AG04449 (cell line): ENCODE measurements around the gene OFD1.

Source experiments
- CTCF ChIA-PET: fragments of 350-600 bp; formaldehyde crosslinking; extraction: SDS; loops from one replicate; lab custom pipeline; 2021; ENCODE audit warnings: antibody characterized with exemption; lab: Yijun Ruan, JAX
- POLR2A ChIA-PET: fragments of 400-600, 350-600 bp; formaldehyde crosslinking; extraction: SDS; loops from one replicate; lab custom pipeline; 2020; ENCODE audit warnings: antibody characterized with exemption, inconsistent platforms; lab: Yijun Ruan, JAX
- DNase-seq: peaks from one replicate; pipeline ENCODE4 v3.0.0-alpha.2; 2010; ENCODE audit warnings: low read depth, low spot score
- H3K4me3 ChIP-seq: 2 replicates; pipeline ENCODE4 v1.5.1; 2011; ENCODE audit warnings: low read depth, mild to moderate bottlenecking, control low read depth, low read length
- TF ChIP-seq, protein P1 (sequence below): IDR thresholded peaks from one replicate; pipeline ENCODE4 v1.5.1; 2011; ENCODE audit warnings: mild to moderate bottlenecking, moderate library complexity, low read length, control low read depth, inconsistent platforms; ENCODE audit not compliant: insufficient read depth; ENCODE audit errors: missing control alignments

Gene OFD1

DNA sequence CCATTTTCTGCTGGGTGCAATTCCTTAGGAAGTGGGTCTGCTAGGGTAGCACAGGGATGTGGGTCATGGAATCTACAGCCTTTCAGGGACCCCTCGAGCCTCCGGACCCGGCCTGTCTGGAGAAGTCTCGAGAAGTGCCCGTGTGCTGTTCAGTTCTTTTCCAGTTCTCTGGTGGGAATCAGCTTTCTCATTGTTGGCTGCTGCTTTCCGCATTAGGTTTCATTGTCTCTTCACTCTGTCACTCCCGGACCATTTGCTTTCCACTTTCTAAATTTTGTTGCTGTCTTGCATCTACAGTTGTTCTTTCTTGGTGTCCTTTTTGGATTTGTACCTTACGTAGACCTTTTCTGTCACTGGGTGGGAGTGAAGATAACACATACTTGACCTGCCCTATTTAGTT is 39.6 kb upstream of the OFD1 start:
- DNase-seq: no peak
- CTCF ChIA-PET: interaction anchor here (0.9 to 1.0 kb wide), 2 partner anchors 10 to 55 kb away, joined by 3 read pairs; no protein-coding TSS in a partner anchor
- no peak overlapping the region for H3K4me3 ChIP-seq
- TF ChIP-seq, protein P1, sequence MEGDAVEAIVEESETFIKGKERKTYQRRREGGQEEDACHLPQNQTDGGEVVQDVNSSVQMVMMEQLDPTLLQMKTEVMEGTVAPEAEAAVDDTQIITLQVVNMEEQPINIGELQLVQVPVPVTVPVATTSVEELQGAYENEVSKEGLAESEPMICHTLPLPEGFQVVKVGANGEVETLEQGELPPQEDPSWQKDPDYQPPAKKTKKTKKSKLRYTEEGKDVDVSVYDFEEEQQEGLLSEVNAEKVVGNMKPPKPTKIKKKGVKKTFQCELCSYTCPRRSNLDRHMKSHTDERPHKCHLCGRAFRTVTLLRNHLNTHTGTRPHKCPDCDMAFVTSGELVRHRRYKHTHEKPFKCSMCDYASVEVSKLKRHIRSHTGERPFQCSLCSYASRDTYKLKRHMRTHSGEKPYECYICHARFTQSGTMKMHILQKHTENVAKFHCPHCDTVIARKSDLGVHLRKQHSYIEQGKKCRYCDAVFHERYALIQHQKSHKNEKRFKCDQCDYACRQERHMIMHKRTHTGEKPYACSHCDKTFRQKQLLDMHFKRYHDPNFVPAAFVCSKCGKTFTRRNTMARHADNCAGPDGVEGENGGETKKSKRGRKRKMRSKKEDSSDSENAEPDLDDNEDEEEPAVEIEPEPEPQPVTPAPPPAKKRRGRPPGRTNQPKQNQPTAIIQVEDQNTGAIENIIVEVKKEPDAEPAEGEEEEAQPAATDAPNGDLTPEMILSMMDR: no peak
- POLR2A ChIA-PET: no interaction called here

DNA sequence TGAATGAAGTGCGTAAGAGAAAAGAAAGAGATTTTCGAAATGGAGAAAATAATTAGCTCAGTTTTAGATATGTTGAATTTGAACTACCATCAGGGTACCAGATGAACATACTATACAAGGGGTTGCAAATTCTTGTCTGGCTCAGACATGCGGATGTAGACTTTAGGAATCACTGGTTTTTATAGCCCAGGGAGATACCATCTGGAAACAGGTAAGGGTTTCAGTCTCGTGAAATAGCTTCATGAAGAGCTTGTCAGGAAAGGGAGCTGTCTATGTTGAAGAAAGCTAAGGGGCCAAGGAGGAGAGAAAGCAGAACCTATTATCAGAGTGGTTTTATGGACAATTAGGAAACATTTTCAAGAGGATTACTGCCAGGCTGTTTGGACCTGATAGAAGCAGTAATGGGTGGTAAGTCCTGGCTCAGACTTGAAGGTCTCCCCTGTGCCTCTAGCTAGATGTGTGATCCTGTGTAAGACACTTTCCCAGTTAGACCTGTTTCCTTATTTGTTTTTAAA is 38.9 kb upstream of the OFD1 start:
- no peak for DNase-seq
- ChIA-PET POLR2A (no interaction called here), CTCF (no interaction called here)
- TF ChIP-seq, protein P1: no peak
- no peak overlapping the region for H3K4me3 ChIP-seq

DNA sequence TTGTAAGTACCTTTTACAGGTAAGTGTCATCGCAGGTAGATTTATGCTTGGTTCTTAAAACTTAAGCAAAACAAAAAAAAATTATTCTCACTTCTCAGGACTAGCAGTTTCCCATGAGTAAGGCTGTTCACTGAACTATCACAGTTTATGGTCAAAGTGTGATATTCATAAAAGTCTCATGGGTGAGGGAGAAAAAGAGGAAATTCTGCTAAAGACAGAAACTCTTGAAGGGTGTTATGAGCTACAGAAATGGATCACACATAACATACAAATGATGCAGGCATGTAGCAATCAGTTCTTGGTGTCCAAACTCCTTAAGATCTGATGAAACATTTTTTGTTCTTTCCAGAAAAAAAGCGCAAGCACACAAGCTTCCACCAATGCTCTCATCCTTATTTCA is 37.1 kb upstream of the OFD1 start:
- DNase-seq: no peak
- TF ChIP-seq, protein P1: no peak
- ChIA-PET POLR2A (no interaction called here), CTCF (no interaction called here)
- H3K4me3 ChIP-seq: no peak overlapping the region

DNA sequence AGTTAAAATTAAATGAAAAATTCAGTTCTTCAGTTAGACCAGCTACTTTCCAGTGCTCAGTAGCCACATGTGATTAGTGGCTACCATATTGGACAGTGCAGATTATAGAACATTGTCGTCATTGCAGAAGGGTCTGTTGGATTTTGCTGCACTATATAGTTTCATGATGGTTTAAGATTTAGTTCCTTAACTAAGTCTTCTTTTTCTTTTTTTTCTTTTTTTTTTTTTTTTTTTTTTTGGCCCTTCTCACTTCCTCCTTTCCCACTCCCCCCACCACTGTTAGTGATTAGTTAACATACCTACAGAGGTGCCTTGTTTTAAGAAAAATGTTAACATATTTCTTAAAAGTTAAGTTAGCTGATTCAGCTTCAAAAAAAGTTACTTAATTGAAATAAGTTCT is 36.6 kb upstream of the OFD1 start:
- CTCF ChIA-PET: no interaction called here
- no peak for DNase-seq
- H3K4me3 ChIP-seq: no peak overlapping the region
- TF ChIP-seq, protein P1: no peak
- POLR2A ChIA-PET: no interaction called here

DNA sequence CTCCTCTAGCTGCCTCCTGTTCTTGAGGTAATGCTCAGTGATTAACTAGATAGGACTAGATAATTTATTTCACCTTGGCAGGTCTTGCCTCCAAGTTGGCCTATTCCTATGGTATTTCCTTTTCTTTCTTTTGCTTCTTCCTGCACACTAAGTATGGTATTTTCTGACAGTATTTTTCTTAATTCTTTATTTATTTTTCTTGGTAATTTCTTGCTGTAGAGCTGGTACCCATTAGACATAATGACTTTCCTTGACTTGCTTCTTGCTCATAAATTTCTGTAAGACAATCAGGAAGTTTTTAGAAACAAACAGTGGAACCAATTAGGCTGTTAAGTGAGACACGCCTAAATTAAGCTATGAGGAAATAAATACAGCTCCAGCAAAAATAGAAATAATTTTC is 36.1 kb upstream of the OFD1 start:
- H3K4me3 ChIP-seq: no peak overlapping the region
- POLR2A ChIA-PET: no interaction called here
- DNase-seq: no peak
- CTCF ChIA-PET: interaction anchor here (1.7 kb wide), 1 partner anchor 48 kb away, joined by 3 read pairs; no protein-coding TSS in a partner anchor
- TF ChIP-seq, protein P1: no peak

DNA sequence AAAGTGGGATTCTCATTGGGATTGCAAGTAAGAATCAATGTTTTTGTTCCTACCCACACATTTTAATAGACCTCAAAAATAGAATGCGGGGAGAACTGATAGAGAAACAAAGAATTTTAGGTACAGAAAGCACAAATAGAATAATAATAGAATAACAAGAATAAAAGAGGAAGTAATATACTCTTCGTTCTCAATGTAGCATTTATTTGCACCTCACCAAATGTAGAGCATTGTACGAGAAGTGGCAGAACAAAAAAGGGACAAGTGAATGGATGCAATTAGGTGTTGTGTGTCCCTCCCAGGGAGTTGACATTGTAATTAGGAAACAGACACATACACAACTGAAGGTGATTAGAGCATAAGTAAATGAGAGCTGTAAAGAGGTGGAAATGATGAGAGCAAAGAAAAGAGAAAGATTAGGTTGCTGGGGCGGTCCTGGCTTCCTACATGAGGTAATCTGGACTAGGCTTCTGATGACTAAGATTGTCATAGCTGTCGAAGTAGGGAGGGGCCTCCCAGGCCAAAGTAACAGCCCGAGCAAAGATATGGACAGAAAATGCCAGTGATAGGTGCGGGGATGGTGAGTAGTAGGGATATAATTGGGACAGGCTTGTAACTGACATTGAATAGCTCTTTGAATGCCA is 35.2 kb upstream of the OFD1 start:
- POLR2A ChIA-PET: no interaction called here
- H3K4me3 ChIP-seq: no peak overlapping the region
- CTCF ChIA-PET: interaction anchor here (0.6 to 1.7 kb wide), 2 partner anchors 10 to 47 kb away, joined by 3 read pairs; no protein-coding TSS in a partner anchor
- TF ChIP-seq, protein P1: no peak
- no peak for DNase-seq
